Stimulated activated CD4-positive, alpha-beta T cell treated with anti-CD3 and anti-CD28 coated beads, Interleukin-12 subunit alpha, Interleukin-12 subunit beta, amount 100 ng/mL, for 4 hours (primary cell): Measurements from ENCODE around the gene FRMD4A.

ENCODE experiments used
- DNase-seq: peaks from one replicate; pipeline ENCODE4 v3.0.0-alpha.2; 2020

Gene FRMD4A

GRCh38 chr10:14330388-14331061 lies at the start of gene FRMD4A:
FRMD4A (minus strand) TSS chr10:14330924.
- no peak for DNase-seq

- no peak for DNase-seq
Measured at GRCh38 chr10:14379556-14380280, 49.0 kb upstream of the FRMD4A start.

- no peak for DNase-seq
Measured at GRCh38 chr10:14378387-14378960, 47.8 kb upstream of the FRMD4A start.

GRCh38 chr10:14377591-14378175 lies 47.0 kb upstream of the FRMD4A start:
- no peak for DNase-seq

GRCh38 chr10:14374745-14375445 lies 44.2 kb upstream of the FRMD4A start:
- DNase-seq, result no peak

GRCh38 chr10:14372606-14373005 lies 41.9 kb upstream of the FRMD4A start:
- no peak for DNase-seq

- DNase-seq, result no peak
Measured at GRCh38 chr10:14371581-14371980, 40.9 kb upstream of the FRMD4A start.

- no peak for DNase-seq
Measured at GRCh38 chr10:14370894-14371293, 40.2 kb upstream of the FRMD4A start.

GRCh38 chr10:14369906-14370305 lies 39.2 kb upstream of the FRMD4A start:
- DNase-seq, result no peak

- DNase-seq, result no peak
Measured at GRCh38 chr10:14366760-14367159, 36.0 kb upstream of the FRMD4A start.

- DNase-seq, result no peak
Measured at GRCh38 chr10:14365266-14365665, 34.5 kb upstream of the FRMD4A start.

GRCh38 chr10:14362104-14362503 lies 31.4 kb upstream of the FRMD4A start:
- no peak for DNase-seq

GRCh38 chr10:14360961-14361360 lies 30.2 kb upstream of the FRMD4A start:
- no peak for DNase-seq

GRCh38 chr10:14360515-14360914 lies 29.8 kb upstream of the FRMD4A start:
- no peak for DNase-seq

- DNase-seq, result no peak
Measured at GRCh38 chr10:14358886-14359573, 28.3 kb upstream of the FRMD4A start.

- no peak for DNase-seq
Measured at GRCh38 chr10:14356921-14357320, 26.2 kb upstream of the FRMD4A start.

- no peak for DNase-seq
Measured at GRCh38 chr10:14355750-14356149, 25.0 kb upstream of the FRMD4A start.

- no peak for DNase-seq
Measured at GRCh38 chr10:14353291-14353913, 22.7 kb upstream of the FRMD4A start.

- no peak for DNase-seq
Measured at GRCh38 chr10:14350006-14350405, 19.3 kb upstream of the FRMD4A start.

GRCh38 chr10:14349081-14349480 lies 18.4 kb upstream of the FRMD4A start:
- DNase-seq, result no peak

- no peak for DNase-seq
Measured at GRCh38 chr10:14345262-14345661, 14.5 kb upstream of the FRMD4A start.
